ENCODE results near the gene DENND1A. TPM values are rescaled to one million over a fixed set of nuclear protein-coding genes. Genes with fewer than 3 reads are reported as not detected.

DENND1A gene
- total RNA-seq, 1 donor from 2014 or later: 24.4 TPM

- DNase-seq (ENCODE audit: low spot score): no peak
These were observed 345.4 kb downstream of the DENND1A start for GRCh38 chr9:123584202-123585176.

GRCh38 chr9:123583646-123584045 is 346.3 kb downstream of the DENND1A start:
- no peak for DNase-seq (ENCODE audit: low spot score)

- DNase-seq (ENCODE audit: low spot score): no peak
These were observed 358.7 kb downstream of the DENND1A start for GRCh38 chr9:123571240-123571639.

GRCh38 chr9:123568691-123569688 is 360.9 kb downstream of the DENND1A start:
- DNase-seq (ENCODE audit: low spot score): no peak

GRCh38 chr9:123567013-123567412 is 362.9 kb downstream of the DENND1A start:
- no peak for DNase-seq (ENCODE audit: low spot score)

- no peak for DNase-seq (ENCODE audit: low spot score)
These were observed 365.3 kb downstream of the DENND1A start for GRCh38 chr9:123564652-123565051.

GRCh38 chr9:123562844-123563346 is 367.0 kb downstream of the DENND1A start:
- DNase-seq (ENCODE audit: low spot score): no peak

GRCh38 chr9:123561046-123561445 is 368.9 kb downstream of the DENND1A start:
- no peak for DNase-seq (ENCODE audit: low spot score)

- DNase-seq (ENCODE audit: low spot score): no peak
These were observed 373.2 kb downstream of the DENND1A start for GRCh38 chr9:123556464-123557435.

GRCh38 chr9:123555646-123556045 is 374.3 kb downstream of the DENND1A start:
- DNase-seq (ENCODE audit: low spot score): no peak

GRCh38 chr9:123552530-123552929 is 377.4 kb downstream of the DENND1A start:
- no peak for DNase-seq (ENCODE audit: low spot score)

- DNase-seq (ENCODE audit: low spot score): no peak
These were observed 378.2 kb downstream of the DENND1A start for GRCh38 chr9:123551734-123552133.

- DNase-seq (ENCODE audit: low spot score): no peak
These were observed 379.1 kb downstream of the DENND1A start for GRCh38 chr9:123550797-123551196.

GRCh38 chr9:123550012-123550411 is 379.9 kb downstream of the DENND1A start:
- no peak for DNase-seq (ENCODE audit: low spot score)

- no peak for DNase-seq (ENCODE audit: low spot score)
These were observed 381.0 kb downstream of the DENND1A start for GRCh38 chr9:123548741-123549545.

- DNase-seq (ENCODE audit: low spot score): no peak
These were observed 385.7 kb downstream of the DENND1A start for GRCh38 chr9:123544007-123544827.

GRCh38 chr9:123543492-123543891 is 386.4 kb downstream of the DENND1A start:
- no peak for DNase-seq (ENCODE audit: low spot score)

- DNase-seq (ENCODE audit: low spot score): no peak
These were observed 387.3 kb downstream of the DENND1A start for GRCh38 chr9:123542435-123543225.
